ENCODE measurements around the gene CCDC78.

GRCh38 chr16:763369-764183 lies 37.3 kb upstream of the CCDC78 start:
- TF ChIP-seq CTCF (IDR thresholded peaks at IDR 0.05; ENCODE audit: extremely low read depth in 1 of 2, insufficient read depth in 1 of 2, low read depth in 1 of 2, low read length in 2 of 2) = no peak
- TF ChIP-seq POLR2AphosphoS5 (IDR thresholded peaks at IDR 0.05; ENCODE audit: insufficient read depth, low read depth, low read length) = no peak
- TF ChIP-seq POLR2A (IDR thresholded peaks at IDR 0.05; ENCODE audit: low read depth, low read length) = no peak
- no peak for TF ChIP-seq EZH2 (IDR thresholded peaks at IDR 0.05; ENCODE audit: borderline replicate concordance, low read depth, low read length, severe bottlenecking)
- TF ChIP-seq FOS (IDR thresholded peaks at IDR 0.05; ENCODE audit: borderline replicate concordance, insufficient read depth, low read length) = no peak
- TF ChIP-seq, protein P1, sequence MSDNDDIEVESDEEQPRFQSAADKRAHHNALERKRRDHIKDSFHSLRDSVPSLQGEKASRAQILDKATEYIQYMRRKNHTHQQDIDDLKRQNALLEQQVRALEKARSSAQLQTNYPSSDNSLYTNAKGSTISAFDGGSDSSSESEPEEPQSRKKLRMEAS (IDR thresholded peaks at IDR 0.05; ENCODE audit: insufficient read depth, insufficient read length) = no peak
- TF ChIP-seq MYC (IDR thresholded peaks at IDR 0.05; ENCODE audit: low read depth, low read length) = no peak
- no peak for TF ChIP-seq JUN (IDR thresholded peaks at IDR 0.05; ENCODE audit: borderline replicate concordance, insufficient read depth, insufficient read length, low read depth)
- TF ChIP-seq GATA2 (IDR thresholded peaks at IDR 0.05; ENCODE audit: insufficient read depth, insufficient read length, low read depth, low read length) = no peak
